NT2/D1 (cell line): ENCODE data around the gene CDK6.

Experiments
- DNase-seq: peaks from one replicate; pipeline ENCODE4 v3.0.0-alpha.2; 2011; ENCODE audit warnings: low read depth, low spot score
- H3K27me3 ChIP-seq: 2 replicates; pipeline ENCODE4 v1.6.0; 2011; ENCODE audit warnings: mild to moderate bottlenecking; ENCODE audit not compliant: insufficient read length, insufficient read depth
- H3K36me3 ChIP-seq: 2 replicates; pipeline ENCODE4 v1.6.1; 2011; ENCODE audit warnings: mild to moderate bottlenecking, low read length, mixed read lengths; ENCODE audit not compliant: insufficient read depth, insufficient read length
- H3K4me1 ChIP-seq: 2 replicates; pipeline ENCODE4 v1.5.1; 2011; ENCODE audit not compliant: insufficient read depth, insufficient read length
- H3K4me3 ChIP-seq: 2 replicates; pipeline ENCODE4 v1.5.1; 2011; ENCODE audit warnings: low read depth; ENCODE audit not compliant: insufficient read length
- H3K9ac ChIP-seq: 2 replicates; pipeline ENCODE4 v1.6.0; 2011; ENCODE audit warnings: low read depth; ENCODE audit not compliant: insufficient read length
- H3K9me3 ChIP-seq: 2 replicates; pipeline ENCODE4 v1.5.1; 2011; ENCODE audit warnings: mild to moderate bottlenecking, low read length; ENCODE audit not compliant: insufficient read depth
- SUZ12 ChIP-seq: IDR thresholded peaks from 2 replicates; pipeline ENCODE4 v1.6.1; 2011; ENCODE audit not compliant: insufficient read length, insufficient read depth; ENCODE audit errors: extremely low read depth
- YY1 ChIP-seq: IDR thresholded peaks from 2 replicates; pipeline ENCODE4 v1.6.1; 2011; ENCODE audit not compliant: insufficient read length, insufficient read depth
- ZNF274 ChIP-seq: IDR thresholded peaks from 2 replicates; pipeline ENCODE4 v1.6.1; 2011; ENCODE audit warnings: mild to moderate bottlenecking, low read depth, low read length

The CDK6 gene

DNA sequence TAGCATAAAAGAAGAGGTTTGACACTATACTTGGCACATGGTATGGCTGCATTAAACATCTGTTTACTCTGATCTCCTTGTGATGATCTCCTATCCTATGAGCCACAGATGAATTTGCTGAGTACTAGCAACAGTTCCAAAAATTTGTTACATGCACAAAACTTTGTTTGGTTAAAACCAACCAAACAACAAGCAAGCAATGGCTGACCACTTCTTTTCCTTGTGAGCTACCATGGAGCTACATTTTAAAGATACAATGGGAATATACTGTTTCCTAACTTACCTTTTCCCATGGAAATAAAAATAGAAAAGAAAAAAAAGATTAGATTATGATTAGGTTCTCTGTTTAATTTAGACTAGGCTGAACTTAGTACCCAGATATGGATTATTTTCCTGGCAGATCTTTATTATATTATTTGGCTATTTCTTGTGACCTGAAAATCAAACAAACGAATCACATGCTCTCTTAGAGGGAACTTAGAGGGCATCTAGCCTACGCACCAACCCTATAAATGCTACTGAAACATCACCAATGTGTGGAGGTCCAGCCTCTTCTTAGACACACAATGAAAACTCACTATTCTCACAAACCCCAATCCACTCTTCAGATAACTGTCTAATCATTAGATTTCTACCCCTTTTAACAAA is 166.0 kb downstream of the CDK6 start:
- Histone ChIP-seq H3K4me3 (no peak overlapping the region), H3K4me1 (no peaks in the 10 kb centered on the region), H3K36me3 (peaks cover 12% of the 10 kb centered on the region), H3K9me3 (no peaks in the 10 kb centered on the region), H3K27me3 (no peaks in the 10 kb centered on the region), H3K9ac (no peak overlapping the region)
- DNase-seq: no peak
- TF ChIP-seq ZNF274 (no peak), YY1 (no peak), SUZ12 (no peak)

DNA sequence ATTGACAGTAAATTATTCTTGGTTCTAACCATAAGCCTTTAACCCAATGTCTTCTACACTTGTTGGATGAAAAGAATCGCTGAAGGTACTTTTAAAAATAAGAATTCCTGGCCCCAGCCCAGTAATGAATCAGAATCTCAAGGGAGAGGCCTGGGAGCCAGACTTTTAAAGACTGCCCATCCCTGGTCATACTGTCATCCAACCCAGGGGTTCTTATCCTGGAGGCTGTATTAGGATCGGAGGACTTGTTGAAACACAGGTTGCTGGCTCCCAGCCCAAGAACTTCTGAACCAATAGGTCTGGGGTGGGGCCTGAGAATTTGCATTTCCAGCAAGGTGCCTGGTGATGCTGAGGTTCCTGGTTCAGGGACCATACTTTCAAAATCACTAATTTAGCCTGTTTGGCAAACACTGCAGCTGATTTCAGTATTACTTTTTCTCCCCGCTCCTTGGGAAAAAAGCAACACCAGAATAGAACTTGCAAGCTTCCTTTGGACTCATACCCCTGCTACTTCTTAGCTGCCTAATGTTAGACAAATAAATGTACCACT is 166.7 kb downstream of the CDK6 start:
- no peak overlapping the region for H3K9ac ChIP-seq
- TF ChIP-seq ZNF274 (no peak), SUZ12 (no peak), YY1 (no peak)
- H3K9me3 ChIP-seq: no peaks in the 10 kb centered on the region
- no peaks in the 10 kb centered on the region for H3K27me3 ChIP-seq
- H3K4me3 ChIP-seq: no peak overlapping the region
- no peaks in the 10 kb centered on the region for H3K4me1 ChIP-seq
- no peak for DNase-seq
- peaks cover 12% of the 10 kb centered on the region for H3K36me3 ChIP-seq

DNA sequence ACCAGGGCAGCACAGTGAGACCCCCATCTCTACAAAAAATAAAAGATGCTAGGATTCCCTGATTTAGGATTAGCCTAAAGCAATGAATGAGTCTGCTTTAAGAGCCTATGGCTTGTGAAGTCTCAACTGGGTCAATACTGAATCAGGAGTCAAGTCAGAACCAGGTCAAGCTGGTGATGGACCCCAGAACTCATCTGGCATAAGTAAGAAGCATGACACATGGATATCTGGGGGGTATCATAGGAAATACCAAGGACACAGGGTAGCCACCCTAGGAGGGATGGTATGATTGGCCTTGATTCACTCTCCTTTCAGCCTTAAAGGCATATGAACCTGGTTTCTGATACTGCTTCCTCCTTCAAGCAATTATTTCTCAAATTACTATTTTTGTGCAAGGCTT is 167.8 kb downstream of the CDK6 start:
- DNase-seq: no peak
- Histone ChIP-seq H3K4me3 (no peak overlapping the region), H3K4me1 (no peaks in the 10 kb centered on the region), H3K27me3 (no peaks in the 10 kb centered on the region), H3K9me3 (no peaks in the 10 kb centered on the region), H3K9ac (no peak overlapping the region), H3K36me3 (peaks cover 12% of the 10 kb centered on the region)
- no peak for TF ChIP-seq ZNF274
- TF ChIP-seq YY1: no peak
- TF ChIP-seq SUZ12: no peak

DNA sequence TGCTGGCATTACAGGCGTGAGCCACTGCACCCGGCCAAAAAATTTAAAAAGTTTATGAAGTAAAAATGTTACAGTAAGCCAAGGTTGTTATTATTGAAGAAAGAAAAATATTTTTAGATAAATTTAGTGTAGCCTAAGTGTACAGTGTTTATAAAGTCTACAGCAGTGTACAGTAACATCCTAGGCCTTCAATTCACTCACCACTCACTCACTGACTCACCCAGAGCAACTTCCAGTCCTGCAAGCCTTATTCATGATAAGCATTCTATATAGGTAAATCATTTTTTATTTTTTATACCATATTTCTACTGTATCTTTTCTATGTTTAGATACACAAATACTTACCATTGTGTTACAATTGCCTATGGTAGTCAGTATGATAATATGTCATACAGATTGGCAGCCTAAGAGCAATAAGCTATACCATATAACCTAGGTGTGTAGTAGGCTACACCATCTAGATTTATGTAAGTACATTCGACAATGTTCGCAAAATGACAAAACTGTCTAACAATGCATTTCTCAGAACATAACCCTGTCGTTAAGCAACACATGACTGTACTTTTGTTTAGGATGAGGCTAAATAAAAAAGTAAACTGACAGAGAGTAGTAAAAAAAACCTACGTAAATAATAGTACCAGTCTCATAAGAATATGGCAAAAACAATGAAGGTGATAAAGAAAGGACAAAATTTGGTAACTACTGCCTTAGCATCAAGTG is 168.4 kb downstream of the CDK6 start:
- H3K36me3 ChIP-seq: peaks cover 12% of the 10 kb centered on the region

DNA sequence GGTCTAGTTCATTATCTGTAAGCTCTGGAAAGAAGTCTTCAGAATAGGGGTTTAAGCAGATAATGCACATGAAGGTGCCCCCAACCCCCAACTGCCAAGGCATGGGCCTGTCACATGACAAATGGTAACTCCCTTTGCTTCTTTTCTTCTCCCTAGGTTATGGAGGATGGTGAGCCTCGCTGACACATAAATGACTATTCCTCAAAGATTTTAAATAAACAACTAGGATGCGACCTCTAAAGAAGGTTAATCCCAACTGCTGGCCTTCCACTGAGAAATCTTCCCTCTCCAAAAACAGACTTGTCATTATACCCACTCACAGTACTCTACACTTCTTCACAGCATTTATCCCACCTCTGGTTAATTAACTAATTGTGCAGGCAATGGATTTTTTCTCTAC is 170.4 kb downstream of the CDK6 start:
- no peak overlapping the region for H3K9ac ChIP-seq
- H3K36me3 ChIP-seq: peaks cover 11% of the 10 kb centered on the region
- TF ChIP-seq ZNF274 (no peak), YY1 (no peak), SUZ12 (no peak)
- H3K4me3 ChIP-seq: no peak overlapping the region
- no peak for DNase-seq
- H3K27me3 ChIP-seq: no peaks in the 10 kb centered on the region
- H3K9me3 ChIP-seq: no peaks in the 10 kb centered on the region
- no peaks in the 10 kb centered on the region for H3K4me1 ChIP-seq

More for the DNA sequence above, 168.4 kb downstream of the CDK6 start:
- no peak overlapping the region for H3K4me3 ChIP-seq
- H3K4me1 ChIP-seq: no peaks in the 10 kb centered on the region
- H3K27me3 ChIP-seq: no peaks in the 10 kb centered on the region
- H3K9ac ChIP-seq: no peak overlapping the region
- H3K9me3 ChIP-seq: no peaks in the 10 kb centered on the region
- TF ChIP-seq SUZ12 (no peak), YY1 (no peak), ZNF274 (no peak)
- DNase-seq: no peak

DNA sequence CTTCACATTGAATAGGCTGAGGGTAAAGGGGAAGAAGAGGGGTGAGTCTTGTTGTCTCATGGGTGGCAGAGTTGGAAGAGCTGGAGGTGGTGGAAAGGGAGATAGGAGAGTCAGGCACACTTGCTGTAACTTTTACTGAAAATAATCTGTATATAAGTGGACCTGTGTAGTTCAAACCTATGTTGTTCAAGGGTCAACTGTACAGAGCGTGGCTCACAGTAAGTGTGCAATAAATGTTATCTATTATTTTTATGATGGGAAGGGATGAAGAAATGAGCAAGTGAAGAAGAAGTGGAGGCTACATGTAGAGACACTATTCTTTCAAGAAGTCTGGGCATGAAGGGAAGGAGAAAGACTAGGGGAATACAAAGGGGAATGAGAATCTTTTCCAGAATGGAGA is 174.7 kb downstream of the CDK6 start:
- Histone ChIP-seq H3K4me1 (no peaks in the 10 kb centered on the region), H3K4me3 (no peak overlapping the region), H3K9ac (no peak overlapping the region), H3K36me3 (peaks cover 15% of the 10 kb centered on the region), H3K27me3 (no peaks in the 10 kb centered on the region), H3K9me3 (no peaks in the 10 kb centered on the region)
- TF ChIP-seq ZNF274: no peak
- no peak for TF ChIP-seq SUZ12
- DNase-seq: no peak

DNA sequence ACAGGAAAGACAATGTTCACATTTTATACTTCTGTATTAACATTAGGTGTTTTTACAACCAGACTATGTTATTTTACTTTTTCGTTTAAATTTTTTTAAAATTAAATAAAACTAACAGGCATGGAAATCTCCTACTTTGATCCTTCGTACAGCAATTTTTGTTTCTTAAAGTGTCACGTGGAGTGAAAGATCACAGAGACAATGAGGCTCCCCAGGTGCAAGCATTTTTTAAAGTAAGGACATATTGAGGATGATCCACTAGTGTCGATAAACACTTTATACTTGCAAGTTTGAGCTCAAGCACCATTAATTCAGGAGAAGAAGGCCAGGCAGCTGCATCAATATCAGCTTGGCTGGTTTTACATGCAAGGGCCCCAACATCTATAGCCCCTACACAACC is 177.7 kb downstream of the CDK6 start:
- no peaks in the 10 kb centered on the region for H3K27me3 ChIP-seq
- TF ChIP-seq ZNF274: no peak
- no peak for TF ChIP-seq YY1
- TF ChIP-seq SUZ12: no peak
- peaks cover 15% of the 10 kb centered on the region for H3K36me3 ChIP-seq
- H3K4me3 ChIP-seq: no peak overlapping the region
- no peaks in the 10 kb centered on the region for H3K9me3 ChIP-seq
- no peak for DNase-seq
- H3K9ac ChIP-seq: no peak overlapping the region
- H3K4me1 ChIP-seq: no peaks in the 10 kb centered on the region

DNA sequence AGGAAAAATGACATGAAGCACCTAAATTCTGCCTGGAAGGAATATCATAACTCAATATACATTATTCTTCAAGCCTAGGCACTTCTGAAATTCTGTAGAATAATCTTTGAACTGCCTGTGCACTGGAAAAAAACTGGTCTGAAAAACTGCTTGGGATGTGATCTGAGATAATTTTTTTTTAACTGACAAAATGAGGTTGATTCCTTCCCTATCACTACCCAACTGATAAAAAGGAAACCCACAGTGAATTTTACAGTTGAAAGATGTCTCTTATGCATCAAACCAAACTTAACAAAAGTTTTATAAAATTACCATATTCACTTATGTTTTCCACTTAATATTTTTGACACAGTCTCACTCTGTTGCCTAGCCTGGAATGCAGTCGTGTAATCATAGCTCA is 179.0 kb downstream of the CDK6 start:
- Histone ChIP-seq H3K4me3 (no peak overlapping the region), H3K9me3 (no peaks in the 10 kb centered on the region), H3K36me3 (peaks cover 15% of the 10 kb centered on the region), H3K9ac (no peak overlapping the region), H3K27me3 (no peaks in the 10 kb centered on the region), H3K4me1 (no peaks in the 10 kb centered on the region)
- no peak for DNase-seq
- TF ChIP-seq ZNF274: no peak
- no peak for TF ChIP-seq YY1
- TF ChIP-seq SUZ12: no peak
